HG02759 (cell line): ENCODE measurements around the gene GNL1.
A peak's percentile ranks its signal among the peaks of the same experiment; 100 is the strongest.

ENCODE experiments used
- ATAC-seq: cut with Tn5 transposase; IDR thresholded peaks from one replicate; pipeline ENCODE4 v1.9.1; 2021; ENCODE audit warnings: mild to moderate bottlenecking, moderate library complexity; ENCODE audit not compliant: unreplicated experiment

The GNL1 gene

GRCh38 chr6:30570263-30570662 is 14.0 kb upstream of the GNL1 start:
- ATAC-seq, result no peak

GRCh38 chr6:30568245-30568644 is 12.0 kb upstream of the GNL1 start:
- ATAC-seq, result no peak

- no peak for ATAC-seq
Observed at GRCh38 chr6:30565772-30566171, 9.5 kb upstream of the GNL1 start.

GRCh38 chr6:30564114-30564513 is 7.8 kb upstream of the GNL1 start:
- no peak for ATAC-seq

- no peak for ATAC-seq
Observed at GRCh38 chr6:30562470-30563425, 6.5 kb upstream of the GNL1 start.

GRCh38 chr6:30560930-30561329 is 4.6 kb upstream of the GNL1 start:
- no peak for ATAC-seq

GRCh38 chr6:30557683-30557981 is 1.3 kb upstream of the GNL1 start:
- no peak for ATAC-seq

- peak; percentile 60 for ATAC-seq
Observed at GRCh38 chr6:30556906-30557682, 805 bp upstream of the GNL1 start, which contains the start of gene PRR3. PRR3 (plus strand) TSS chr6:30557295; CDS start chr6:30557345, 50 bp downstream.

GRCh38 chr6:30555816-30556065 is 548 bp downstream of the GNL1 start:
- ATAC-seq, result no peak

- ATAC-seq, result no peak
Observed at GRCh38 chr6:30554962-30555815, 1.1 kb downstream of the GNL1 start.

GRCh38 chr6:30554404-30554803 is 1.9 kb downstream of the GNL1 start:
- no peak for ATAC-seq

- no peak for ATAC-seq
Observed at GRCh38 chr6:30548375-30548774, 7.9 kb downstream of the GNL1 start.

- ATAC-seq, result no peak
Observed at GRCh38 chr6:30547454-30547853, 8.8 kb downstream of the GNL1 start.

- no peak for ATAC-seq
Observed at GRCh38 chr6:30544666-30545272, 11.5 kb downstream of the GNL1 start.

GRCh38 chr6:30543821-30544220 is 12.5 kb downstream of the GNL1 start:
- ATAC-seq, result no peak

GRCh38 chr6:30542915-30543314 is 13.4 kb downstream of the GNL1 start:
- ATAC-seq, result no peak

GRCh38 chr6:30542404-30542725 is 13.9 kb downstream of the GNL1 start:
- no peak for ATAC-seq

- peak; percentile 43 for ATAC-seq
Observed at GRCh38 chr6:30541515-30542403, 14.5 kb downstream of the GNL1 start.

GRCh38 chr6:30537931-30538330 is 18.4 kb downstream of the GNL1 start:
- no peak for ATAC-seq
